ENCODE data around the gene TMEM182.

Gene TMEM182

GRCh38 chr2:102755284-102755683, 6.5 kb upstream of the TMEM182 start:
- Histone ChIP-seq H3K27me3 (ENCODE audit: insufficient read depth, low read length) (no peaks in the 10 kb centered on the region), H3F3A (ENCODE audit: insufficient read depth, low read length) (no peaks in the 10 kb centered on the region), H3K9me2 (ENCODE audit: low read depth, low read length) (no peaks in the 10 kb centered on the region), H3K36me3 (ENCODE audit: insufficient read depth, low read length) (no peaks in the 10 kb centered on the region), H3K4me2 (ENCODE audit: low read length) (no peak overlapping the region), H4K20me1 (ENCODE audit: insufficient read depth, low read length) (no peaks in the 10 kb centered on the region), H3K9me3 (ENCODE audit: low read length) (no peaks in the 10 kb centered on the region), H3K9ac (ENCODE audit: low read length) (no peak overlapping the region), H3K4me1 (ENCODE audit: insufficient read depth, low read length, severe bottlenecking) (no peaks in the 10 kb centered on the region), H3K4me3 (ENCODE audit: low read depth, low read length, poor library complexity, severe bottlenecking) (no peak overlapping the region), H2AFZ (ENCODE audit: low read length) (no peak overlapping the region), H3K79me2 (ENCODE audit: insufficient read depth, low read length) (no peaks in the 10 kb centered on the region), H3K27ac (ENCODE audit: low read depth, low read length, poor library complexity, severe bottlenecking) (no peak overlapping the region)
- TF ChIP-seq EZH2 (IDR thresholded peaks at IDR 0.05; ENCODE audit: borderline replicate concordance, low read length) (no peak), CTCF (IDR thresholded peaks at IDR 0.05; ENCODE audit: low read length) (no peak)

GRCh38 chr2:102758439-102758838, 3.4 kb upstream of the TMEM182 start:
- no peaks in the 10 kb centered on the region for H3K27me3 ChIP-seq (ENCODE audit: insufficient read depth, low read length)
- no peak overlapping the region for H3K4me3 ChIP-seq (ENCODE audit: low read depth, low read length, poor library complexity, severe bottlenecking)
- H3F3A ChIP-seq (ENCODE audit: insufficient read depth, low read length) = no peaks in the 10 kb centered on the region
- TF ChIP-seq CTCF (IDR thresholded peaks at IDR 0.05; ENCODE audit: low read length) (no peak), EZH2 (IDR thresholded peaks at IDR 0.05; ENCODE audit: borderline replicate concordance, low read length) (no peak)
- H3K4me2 ChIP-seq (ENCODE audit: low read length) = no peak overlapping the region
- H3K79me2 ChIP-seq (ENCODE audit: insufficient read depth, low read length) = no peaks in the 10 kb centered on the region
- H3K27ac ChIP-seq (ENCODE audit: low read depth, low read length, poor library complexity, severe bottlenecking) = no peak overlapping the region
- H2AFZ ChIP-seq (ENCODE audit: low read length) = no peak overlapping the region
- no peak overlapping the region for H3K9ac ChIP-seq (ENCODE audit: low read length)
- H4K20me1 ChIP-seq (ENCODE audit: insufficient read depth, low read length) = no peaks in the 10 kb centered on the region
- no peaks in the 10 kb centered on the region for H3K9me3 ChIP-seq (ENCODE audit: low read length)
- no peaks in the 10 kb centered on the region for H3K4me1 ChIP-seq (ENCODE audit: insufficient read depth, low read length, severe bottlenecking)
- H3K36me3 ChIP-seq (ENCODE audit: insufficient read depth, low read length) = no peaks in the 10 kb centered on the region
- H3K9me2 ChIP-seq (ENCODE audit: low read depth, low read length) = no peaks in the 10 kb centered on the region; the same call in 1 of the 2 replicates

- Histone ChIP-seq H3K36me3 (ENCODE audit: insufficient read depth, low read length) (no peaks in the 10 kb centered on the region), H3K79me2 (ENCODE audit: insufficient read depth, low read length) (no peaks in the 10 kb centered on the region), H3K4me3 (ENCODE audit: low read depth, low read length, poor library complexity, severe bottlenecking) (no peak overlapping the region), H3F3A (ENCODE audit: insufficient read depth, low read length) (no peaks in the 10 kb centered on the region), H4K20me1 (ENCODE audit: insufficient read depth, low read length) (no peaks in the 10 kb centered on the region), H3K27ac (ENCODE audit: low read depth, low read length, poor library complexity, severe bottlenecking) (no peak overlapping the region), H3K4me1 (ENCODE audit: insufficient read depth, low read length, severe bottlenecking) (no peaks in the 10 kb centered on the region), H3K9ac (ENCODE audit: low read length) (no peak overlapping the region), H3K4me2 (ENCODE audit: low read length) (no peak overlapping the region), H3K9me2 (ENCODE audit: low read depth, low read length) (no peaks in the 10 kb centered on the region; the same call in 1 of the 2 replicates), H3K27me3 (ENCODE audit: insufficient read depth, low read length) (no peaks in the 10 kb centered on the region), H2AFZ (ENCODE audit: low read length) (no peak overlapping the region), H3K9me3 (ENCODE audit: low read length) (no peaks in the 10 kb centered on the region)
- TF ChIP-seq EZH2 (IDR thresholded peaks at IDR 0.05; ENCODE audit: borderline replicate concordance, low read length) (no peak), CTCF (IDR thresholded peaks at IDR 0.05; ENCODE audit: low read length) (no peak)
Observed at GRCh38 chr2:102764083-102764482, 2.3 kb downstream of the TMEM182 start.

All from OCI-LY1 (cell line).